Gastroesophageal sphincter (tissue), 4 donors: ENCODE results near the gene CYP4F12. TPM values are rescaled to one million over a fixed set of nuclear protein-coding genes. Genes with fewer than 3 reads are reported as not detected.

Experiments
- ATAC-seq: fragments of 150-250 bp; one replicate; pipeline ENCODE4 v1.9.1; 2016; ENCODE audit warnings: mild to moderate bottlenecking, moderate library complexity
- H3K27ac ChIP-seq, 4 donors: fragments of 200-600 bp; sonication (generic) in 3 of 4; 1 replicate in 3 of 4; 2 replicates in 1 of 4; pipeline ENCODE4 v1.5.1; 2016 to 2019
- H3K27me3 ChIP-seq: fragments of 200-600 bp; sonication (generic); one replicate; pipeline ENCODE4 v1.5.1; 2019
- H3K36me3 ChIP-seq, 2 donors: fragments of 200-600 bp; sonication (generic); one replicate each; pipeline ENCODE4 v1.5.1; 2019; ENCODE audit warnings: control low read depth in 1 of 2
- H3K4me1 ChIP-seq, 3 donors: fragments of 200-600 bp; sonication (generic); 1 replicate in 2 of 3; 2 replicates in 1 of 3; pipeline ENCODE4 v1.5.1; 2016 to 2019; ENCODE audit warnings: control low read depth in 2 of 3
- H3K4me3 ChIP-seq, 2 donors: fragments of 200-600 bp; sonication (generic); one replicate each; pipeline ENCODE4 v1.5.1; 2019; ENCODE audit warnings: mild to moderate bottlenecking in 1 of 2, moderate library complexity in 1 of 2
- H3K9me3 ChIP-seq, 3 donors: fragments of 200-600 bp; sonication (generic); one replicate each; pipeline ENCODE4 v1.5.1; 2017 to 2019; ENCODE audit warnings: control low read depth in 2 of 3
- CTCF ChIP-seq, 4 experiments: fragments of 200-600 bp in 2 of 4; fragments of 450-650 bp in 2 of 4; sonication (generic) in 1 of 4; IDR thresholded peaks; one replicate each; pipeline ENCODE4 v1.5.1; 2017 to 2019; ENCODE audit warnings: antibody characterized with exemption in 4 of 4, mild to moderate bottlenecking in 2 of 4, moderate library complexity in 2 of 4
- EP300 ChIP-seq: sonication (generic); formaldehyde crosslinking; IDR thresholded peaks from one replicate; pipeline ENCODE4 v1.6.1; 2017; ENCODE audit warnings: antibody characterized with exemption, mild to moderate bottlenecking
- POLR2A ChIP-seq, 2 donors: fragments of 450-650 bp; IDR thresholded peaks; one replicate each; pipeline ENCODE4 v1.6.1; 2017; ENCODE audit warnings: antibody characterized with exemption in 2 of 2, mild to moderate bottlenecking in 2 of 2, moderate library complexity in 1 of 2
- POLR2AphosphoS5 ChIP-seq: sonication (generic); formaldehyde crosslinking; IDR thresholded peaks from one replicate; pipeline ENCODE4 v1.6.1; 2017; ENCODE audit warnings: antibody characterized with exemption
- WGBS, 2 donors: methylation state at CpG; one replicate each; pipeline ENCODE4 v1.1.5; 2018; ENCODE audit warnings: low coverage in 1 of 2; 5-methylcytosine and 5-hydroxymethylcytosine counted together
- total RNA-seq, 4 donors: library from RNA; depleted of rRNA; stranded (reverse); fragments of >200 nt; gene quantifications; one replicate each; pipeline ENCODE4 v1.1.0, GENCODE V29; 2016

CYP4F12 gene
- total RNA-seq, 4 donors from 2014 or later, result 5.1 to 14.1 (median 6.8) TPM

- H3K4me1 ChIP-seq, result no peaks in the 10 kb centered on the region
- ATAC-seq, result no peak
- TF ChIP-seq CTCF (IDR thresholded peaks at IDR 0.05), result no peak
- no peak for TF ChIP-seq EP300
- WGBS, 2 donors, result 20 to 56% methylated on average over 2 to 3 of the region's 3 CpGs
- peaks cover 0 to 4% (median 0%) of the 10 kb centered on the region in 3 donors for H3K9me3 ChIP-seq
- H3K27me3 ChIP-seq, result peaks cover 27% of the 10 kb centered on the region
- no peak overlapping the region for H3K4me3 ChIP-seq
- no peak overlapping the region for H3K27ac ChIP-seq
- no peaks in the 10 kb centered on the region for H3K36me3 ChIP-seq
Measured at GRCh38 chr19:15714638-15715037, 41.8 kb downstream of the CYP4F12 start.

GRCh38 chr19:15715642-15716041, 42.8 kb downstream of the CYP4F12 start:
- TF ChIP-seq POLR2AphosphoS5 (no peak), POLR2A (IDR thresholded peaks at IDR 0.05) (no peak), EP300 (no peak), CTCF (IDR thresholded peaks at IDR 0.05) (no peak)

GRCh38 chr19:15717809-15718208, 44.9 kb downstream of the CYP4F12 start:
- Histone ChIP-seq H3K4me3 (no peak overlapping the region), H3K9me3 (peaks cover 0 to 8% (median 0%) of the 10 kb centered on the region in 3 donors), H3K27me3 (peaks cover 46% of the 10 kb centered on the region), H3K36me3 (no peaks in the 10 kb centered on the region), H3K4me1 (no peaks in the 10 kb centered on the region), H3K27ac (no peak overlapping the region)
- 17% methylated on average over 5 of the region's 6 CpGs; no CpG with 5 or more reads in 1 of the 2 donors for WGBS, 2 donors
- no peak for ATAC-seq
- TF ChIP-seq EP300, result no peak
- TF ChIP-seq POLR2A (IDR thresholded peaks at IDR 0.05), result no peak
- TF ChIP-seq CTCF (IDR thresholded peaks at IDR 0.05), result no peak
- no peak for TF ChIP-seq POLR2AphosphoS5

More at GRCh38 chr19:15715642-15716041, 42.8 kb downstream of the CYP4F12 start:
- H3K27me3 ChIP-seq, result peaks cover 32% of the 10 kb centered on the region
- no peaks in the 10 kb centered on the region for H3K36me3 ChIP-seq
- H3K4me1 ChIP-seq, result no peaks in the 10 kb centered on the region
- no peak overlapping the region for H3K4me3 ChIP-seq
- no peak overlapping the region for H3K27ac ChIP-seq
- H3K9me3 ChIP-seq, result peaks cover 0 to 6% (median 0%) of the 10 kb centered on the region in 3 donors
- WGBS, 2 donors, result 69 to 88% methylated on average over 1 of the region's 1 CpG
- no peak for ATAC-seq

- 83 to 89% methylated on average over 1 of the region's 1 CpG for WGBS, 2 donors
- ATAC-seq, result no peak
- H3K4me1 ChIP-seq, result no peaks in the 10 kb centered on the region
Measured at GRCh38 chr19:15721268-15721667, 48.4 kb downstream of the CYP4F12 start.

More at GRCh38 chr19:15721268-15721667, 48.4 kb downstream of the CYP4F12 start:
- Histone ChIP-seq H3K27ac (no peak overlapping the region), H3K9me3 (peaks cover 0 to 8% (median 0%) of the 10 kb centered on the region in 3 donors), H3K4me3 (no peak overlapping the region), H3K27me3 (peaks cover 77% of the 10 kb centered on the region), H3K36me3 (no peaks in the 10 kb centered on the region)
- TF ChIP-seq POLR2A (IDR thresholded peaks at IDR 0.05), result no peak
- no peak for TF ChIP-seq EP300
- no peak for TF ChIP-seq CTCF (IDR thresholded peaks at IDR 0.05)
- no peak for TF ChIP-seq POLR2AphosphoS5
